Gastroesophageal sphincter (tissue), 3 donors: Measurements from ENCODE around the gene ABCA5.

Experiments
- CTCF ChIP-seq, 4 experiments: fragments of 200-600 bp in 2 of 4; fragments of 450-650 bp in 2 of 4; sonication (generic) in 1 of 4; IDR thresholded peaks; one replicate each; pipeline ENCODE4 v1.5.1; 2017 to 2019; ENCODE audit warnings: antibody characterized with exemption in 4 of 4, mild to moderate bottlenecking in 2 of 4, moderate library complexity in 2 of 4
- EP300 ChIP-seq: sonication (generic); formaldehyde crosslinking; IDR thresholded peaks from one replicate; pipeline ENCODE4 v1.6.1; 2017; ENCODE audit warnings: antibody characterized with exemption, mild to moderate bottlenecking

GRCh38 chr17:69358688-69359596 is 32.0 kb upstream of the ABCA5 start:
- TF ChIP-seq CTCF (IDR thresholded peaks at IDR 0.05) (no peak), EP300 (no peak)
